Dedifferentiated amniotic fluid mesenchymal stem cell (primary cell): Measurements from ENCODE around the gene ADORA2A.

Source experiments
- DNase-seq: peaks from one replicate; pipeline ENCODE4 v3.0.0-alpha.2; 2016; ENCODE audit errors: extremely low spot score

The ADORA2A gene

DNA sequence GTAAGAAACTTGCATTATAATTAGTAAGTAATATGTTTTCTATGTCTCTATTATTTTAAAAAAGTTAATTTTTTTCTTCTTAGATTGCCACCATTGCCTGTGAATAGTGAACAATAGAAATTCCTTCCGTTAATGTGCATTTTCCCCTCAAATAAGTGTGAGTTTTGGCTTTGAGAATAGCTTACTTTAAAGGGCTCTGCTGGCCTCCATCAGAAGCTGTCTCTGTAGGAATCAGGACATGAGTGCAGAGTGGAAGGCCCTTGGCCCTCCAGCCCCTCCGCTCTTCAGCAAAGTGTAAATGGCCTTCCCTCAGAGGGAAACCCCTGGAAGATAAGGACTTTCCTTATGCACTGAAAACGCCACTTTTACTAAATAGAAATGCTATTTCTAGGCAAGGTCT lies 24.1 kb upstream of the ADORA2A start:
- DNase-seq: no peak

DNA sequence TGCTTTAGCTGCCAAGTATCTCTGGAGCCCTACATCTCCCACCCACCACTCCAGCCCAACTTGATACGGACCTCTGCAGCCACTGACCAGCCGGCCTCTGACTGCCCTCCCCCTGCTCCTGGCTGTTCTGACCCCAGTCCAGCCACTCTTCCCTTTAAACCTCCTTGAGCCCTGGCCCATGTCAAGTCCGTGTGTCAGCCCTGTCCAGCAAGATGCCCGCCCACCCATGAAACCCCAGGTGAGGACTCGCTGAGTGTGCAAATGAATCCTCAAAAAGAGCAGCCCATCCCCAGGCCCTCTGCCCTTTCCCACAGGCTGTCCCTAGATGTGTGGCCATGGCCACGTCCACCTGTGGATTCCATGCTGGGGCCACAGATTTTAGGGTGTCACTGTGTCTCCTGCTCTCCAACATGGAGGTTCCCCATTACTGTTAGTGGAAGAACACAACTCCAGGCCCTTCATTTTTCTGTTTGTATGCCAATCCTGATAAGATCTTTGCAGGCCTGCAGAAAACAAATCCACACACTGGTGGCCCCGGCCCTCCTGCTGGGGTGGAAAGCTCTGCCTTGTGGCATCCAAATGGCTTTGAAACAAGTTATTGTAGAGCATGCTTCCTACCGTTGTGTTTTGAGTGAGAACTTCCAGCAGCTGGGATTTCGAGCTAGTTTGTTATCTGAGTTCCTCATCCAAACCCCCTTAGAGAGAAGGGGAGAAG lies 22.7 kb upstream of the ADORA2A start:
- DNase-seq: no peak

DNA sequence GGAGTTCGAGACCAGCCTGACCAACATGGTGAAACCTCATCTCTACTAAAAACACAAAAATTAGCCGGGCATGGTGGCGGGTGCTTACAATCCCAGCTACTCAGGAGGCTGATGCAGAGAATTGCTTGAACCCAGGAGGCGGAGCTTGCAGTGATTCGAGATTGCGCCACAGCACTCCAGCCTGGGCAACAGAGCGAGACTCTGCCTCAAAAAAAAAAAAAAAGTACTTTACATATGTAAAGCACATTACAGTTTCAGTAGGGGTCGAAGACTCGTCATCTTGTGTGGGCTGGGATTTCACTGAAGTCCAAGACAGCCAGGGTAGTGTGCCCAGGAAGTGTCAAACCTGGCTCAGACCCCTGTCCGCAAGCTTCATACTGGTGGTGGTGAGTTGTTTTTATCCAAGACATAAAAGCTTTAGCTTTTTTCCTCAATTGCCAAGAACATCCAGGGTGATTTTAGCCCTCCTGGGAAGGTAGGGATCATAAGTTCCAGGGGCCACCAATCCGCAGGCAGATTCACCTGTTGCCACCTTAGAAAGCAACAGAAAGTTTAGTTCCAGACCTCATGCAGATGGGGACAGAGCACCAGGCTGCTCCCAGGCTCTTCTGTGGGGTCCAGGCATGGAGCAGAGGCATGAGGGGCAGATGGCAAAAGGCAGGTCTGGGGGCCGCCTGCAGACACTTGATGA lies 21.6 kb upstream of the ADORA2A start:
- no peak for DNase-seq

DNA sequence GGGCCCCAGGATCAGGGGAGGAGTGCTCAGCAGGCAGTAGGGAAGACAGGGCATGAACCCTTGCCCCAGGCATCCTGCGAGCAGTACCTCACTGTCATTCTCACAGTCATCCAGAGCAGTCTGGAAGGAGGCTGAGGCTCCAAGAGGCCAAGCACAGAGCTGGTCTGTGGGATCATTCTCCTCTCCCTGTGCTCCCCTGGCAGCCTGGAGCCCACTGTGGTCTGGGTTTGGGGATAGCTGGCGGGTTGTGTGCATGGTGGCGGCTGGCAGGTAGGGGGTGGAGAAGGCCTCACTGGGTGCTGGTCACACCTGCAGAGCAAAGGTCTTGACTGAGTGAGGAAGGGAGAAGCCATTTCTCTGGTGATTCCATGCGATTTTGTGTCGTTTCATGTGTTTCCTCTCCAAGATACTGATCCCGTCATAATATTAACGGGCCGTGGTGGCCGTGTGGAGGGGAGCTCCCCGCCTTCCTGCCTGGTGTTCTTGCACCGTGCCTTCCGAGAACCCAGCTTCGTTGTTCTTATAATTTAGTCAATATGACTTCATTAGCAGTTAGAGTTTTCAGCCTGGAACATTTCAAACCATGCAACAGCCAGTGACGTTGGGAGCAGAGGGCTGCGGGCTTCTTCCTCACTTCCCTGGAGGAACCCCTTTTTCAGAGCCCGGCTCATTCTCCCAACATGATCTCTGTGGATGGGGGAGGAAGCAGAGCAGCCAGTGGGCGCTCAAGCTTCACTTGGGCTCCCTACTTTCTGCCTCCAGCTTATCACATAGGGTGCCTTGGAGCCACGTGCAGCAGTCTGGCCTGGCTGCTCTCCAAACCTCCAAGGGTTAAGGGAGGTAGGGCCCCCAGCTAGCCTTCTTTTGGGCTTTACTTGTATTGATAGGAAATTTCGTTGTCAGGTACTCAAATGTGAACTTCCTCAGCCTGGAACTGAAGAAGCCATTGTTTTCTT lies 20.8 kb upstream of the ADORA2A start:
- DNase-seq: no peak

DNA sequence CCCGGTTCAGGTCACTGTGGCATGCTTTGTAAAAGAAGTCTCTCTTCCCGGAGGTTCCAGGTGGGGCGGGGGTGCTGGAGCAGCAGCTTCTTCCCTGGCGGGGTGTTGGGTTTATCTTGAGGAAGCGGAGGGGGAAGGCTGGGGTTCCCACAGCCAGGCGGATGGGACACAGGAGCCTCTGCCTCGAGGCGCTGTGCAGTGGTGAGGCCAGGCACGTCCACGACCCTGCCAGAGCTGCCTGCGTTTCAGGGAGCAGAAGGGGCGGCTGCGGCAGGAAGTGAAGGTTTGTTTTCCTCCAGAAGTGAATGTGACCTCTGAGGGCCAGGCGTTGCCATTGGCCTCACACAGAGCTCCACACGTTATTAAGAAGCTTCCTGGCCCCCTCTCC lies 20.1 kb upstream of the ADORA2A start:
- no peak for DNase-seq

DNA sequence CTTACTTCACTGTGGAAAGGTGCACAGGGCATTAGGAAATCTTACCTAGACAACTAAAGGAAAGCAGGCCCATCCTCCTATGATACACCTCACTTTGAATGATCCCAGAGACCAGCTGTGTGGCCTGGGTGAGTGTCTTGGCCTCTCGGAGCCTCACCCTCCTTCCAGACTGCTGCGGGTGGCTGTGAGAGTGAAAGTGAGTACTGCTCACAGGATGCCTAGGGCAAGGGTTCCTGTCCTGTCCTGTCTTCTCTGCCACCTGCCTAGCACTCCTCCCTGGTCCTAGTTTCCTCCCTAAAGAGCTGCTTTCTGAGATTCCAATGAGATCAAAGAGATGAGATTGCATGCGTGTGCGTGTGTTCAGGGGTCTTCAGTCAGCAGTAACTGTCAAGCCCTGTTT lies 19.5 kb upstream of the ADORA2A start:
- no peak for DNase-seq

DNA sequence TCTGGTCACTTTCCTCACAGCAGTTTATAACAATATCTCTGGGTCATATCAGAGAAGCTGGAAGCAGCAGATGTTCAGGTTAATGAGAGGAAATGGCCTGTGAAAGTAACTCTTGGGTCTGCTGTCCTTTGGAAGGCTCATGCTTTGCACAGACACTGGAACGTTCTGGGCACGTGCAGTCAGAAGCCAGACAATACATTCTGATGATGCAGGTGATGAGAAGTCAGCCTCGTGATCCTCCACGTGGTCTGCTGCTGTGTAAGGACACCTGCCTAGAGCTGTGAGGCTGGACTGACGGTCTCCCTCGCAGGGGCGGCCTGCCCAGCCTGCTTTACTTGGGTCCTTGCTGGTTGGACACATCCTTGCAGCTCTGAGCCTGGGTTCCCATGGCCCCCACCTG lies 18.8 kb upstream of the ADORA2A start:
- DNase-seq: no peak

DNA sequence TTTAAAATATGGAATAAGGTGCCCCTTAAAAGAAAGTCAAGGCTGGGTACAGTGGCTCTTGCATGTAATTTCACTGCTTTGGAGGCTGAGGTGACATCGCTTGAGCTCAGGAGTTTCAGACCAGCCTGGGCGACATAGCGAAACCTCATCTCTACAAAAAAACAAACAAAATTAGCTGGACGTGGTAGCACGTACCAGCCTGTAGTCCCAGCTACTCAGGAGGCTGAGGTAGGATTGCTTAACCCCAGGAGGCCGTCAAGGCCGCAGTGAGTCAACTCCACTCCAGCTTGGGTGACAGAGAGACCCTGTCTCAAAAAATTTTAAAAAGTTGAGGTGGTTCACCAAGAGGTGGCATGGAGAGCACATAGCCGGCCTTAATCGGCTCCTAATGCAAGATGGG lies 17.7 kb upstream of the ADORA2A start:
- DNase-seq: no peak

DNA sequence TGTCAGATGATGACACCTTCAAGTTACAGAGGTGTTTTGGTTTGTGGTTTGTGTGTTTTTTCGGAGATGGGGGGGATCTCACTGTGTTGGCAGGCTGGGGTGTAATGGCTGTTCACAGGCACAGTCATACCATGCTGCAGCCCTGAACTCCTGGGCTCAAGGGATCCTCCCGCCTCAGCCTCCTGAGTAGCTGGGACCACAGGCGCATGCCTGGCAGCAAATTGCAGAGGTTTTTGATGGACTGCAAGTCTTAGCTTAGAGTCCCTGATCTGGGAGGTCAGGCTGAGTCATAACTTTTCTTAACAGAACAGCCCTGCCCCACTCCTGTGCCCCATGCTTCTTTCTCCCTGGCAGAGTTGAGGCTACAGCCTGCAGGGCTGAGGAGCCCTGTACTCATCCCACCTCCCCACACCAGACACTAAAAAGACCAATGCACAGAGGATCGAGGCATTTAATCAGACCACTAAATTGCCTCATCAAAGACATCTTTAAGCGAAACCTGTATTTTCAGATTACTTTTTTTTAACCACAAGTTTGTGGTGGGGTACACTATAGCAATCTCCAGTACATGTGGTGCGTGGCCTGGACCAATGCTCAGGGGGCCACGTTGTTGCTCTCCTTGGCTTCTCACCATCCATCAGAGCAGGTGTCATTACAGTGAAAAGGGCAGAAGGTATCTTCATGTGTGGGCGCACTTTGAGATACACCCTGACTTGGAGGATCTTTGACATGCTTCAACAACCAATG lies 17.1 kb upstream of the ADORA2A start:
- no peak for DNase-seq

DNA sequence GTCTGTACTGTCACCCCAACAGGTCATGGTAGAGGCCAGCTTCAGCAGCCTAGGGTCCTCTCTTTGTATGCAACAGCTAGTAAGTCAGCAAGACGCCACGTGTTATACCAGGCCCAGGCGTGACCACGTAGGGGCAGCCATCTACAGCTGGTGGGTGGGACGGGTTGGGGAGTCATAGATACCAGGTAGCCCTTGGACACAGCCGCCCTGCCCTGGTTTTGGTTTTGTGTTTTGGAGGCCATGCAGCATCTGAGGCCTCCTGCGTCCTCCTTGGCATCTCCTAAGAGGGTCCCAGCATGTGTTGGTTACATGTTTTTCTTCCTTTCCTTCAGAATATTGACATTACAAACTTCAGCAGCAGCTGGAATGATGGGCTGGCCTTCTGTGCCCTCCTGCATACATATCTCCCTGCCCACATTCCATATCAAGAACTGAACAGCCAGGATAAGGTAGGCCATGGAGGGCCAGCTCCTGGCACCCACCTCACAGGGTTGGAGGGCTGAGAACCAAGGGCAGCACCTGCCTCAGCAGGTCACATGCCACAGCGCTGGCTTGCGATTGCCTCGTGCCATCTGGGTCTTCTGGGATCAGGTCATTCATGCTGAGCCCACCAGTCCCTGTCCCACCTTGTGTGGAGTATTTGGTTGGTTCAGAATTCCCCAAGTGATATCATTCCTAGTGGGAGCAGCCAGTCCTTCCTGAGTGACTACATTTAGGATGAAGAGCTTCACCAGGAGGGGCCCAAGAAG lies 16.0 kb upstream of the ADORA2A start:
- no peak for DNase-seq

DNA sequence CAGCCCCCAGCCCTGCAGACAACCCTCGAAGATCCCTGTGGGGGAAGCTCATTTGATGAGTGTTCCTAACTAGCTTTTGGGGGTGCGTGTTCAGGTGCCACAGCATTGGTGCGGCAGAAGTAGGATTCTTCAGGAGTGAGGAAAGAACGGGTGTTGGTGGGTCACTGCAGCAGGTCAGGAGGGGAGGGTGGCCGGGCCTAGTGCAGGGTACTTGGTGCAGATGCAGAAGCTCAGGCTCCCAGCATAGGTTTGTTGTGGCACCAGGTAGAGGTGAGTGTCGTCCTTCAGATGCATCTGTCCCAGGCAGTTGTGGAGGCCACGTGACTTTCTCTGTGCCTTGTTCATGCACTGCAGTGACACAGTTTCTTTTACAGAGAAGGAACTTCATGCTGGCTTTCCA lies 15.1 kb upstream of the ADORA2A start:
- DNase-seq: no peak

DNA sequence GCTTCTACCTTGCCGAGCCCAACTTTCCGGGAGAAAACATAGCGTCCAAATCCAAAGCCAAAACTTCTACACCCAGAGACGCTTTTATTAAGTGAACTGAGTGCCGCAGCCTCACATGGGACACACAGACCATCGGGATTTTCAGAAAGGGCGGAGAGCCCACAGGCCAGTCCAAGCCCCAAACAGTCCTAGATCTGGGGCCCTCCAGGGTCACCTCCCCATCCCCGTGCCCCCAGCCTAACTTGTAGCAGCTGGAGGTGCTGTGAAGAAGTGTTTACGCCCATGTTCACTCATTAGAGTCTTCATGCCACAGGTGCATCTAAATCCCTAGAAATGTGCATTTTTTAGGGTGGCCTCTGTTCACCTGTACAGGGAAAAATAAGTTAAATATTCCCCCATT lies 14.1 kb upstream of the ADORA2A start:
- no peak for DNase-seq

DNA sequence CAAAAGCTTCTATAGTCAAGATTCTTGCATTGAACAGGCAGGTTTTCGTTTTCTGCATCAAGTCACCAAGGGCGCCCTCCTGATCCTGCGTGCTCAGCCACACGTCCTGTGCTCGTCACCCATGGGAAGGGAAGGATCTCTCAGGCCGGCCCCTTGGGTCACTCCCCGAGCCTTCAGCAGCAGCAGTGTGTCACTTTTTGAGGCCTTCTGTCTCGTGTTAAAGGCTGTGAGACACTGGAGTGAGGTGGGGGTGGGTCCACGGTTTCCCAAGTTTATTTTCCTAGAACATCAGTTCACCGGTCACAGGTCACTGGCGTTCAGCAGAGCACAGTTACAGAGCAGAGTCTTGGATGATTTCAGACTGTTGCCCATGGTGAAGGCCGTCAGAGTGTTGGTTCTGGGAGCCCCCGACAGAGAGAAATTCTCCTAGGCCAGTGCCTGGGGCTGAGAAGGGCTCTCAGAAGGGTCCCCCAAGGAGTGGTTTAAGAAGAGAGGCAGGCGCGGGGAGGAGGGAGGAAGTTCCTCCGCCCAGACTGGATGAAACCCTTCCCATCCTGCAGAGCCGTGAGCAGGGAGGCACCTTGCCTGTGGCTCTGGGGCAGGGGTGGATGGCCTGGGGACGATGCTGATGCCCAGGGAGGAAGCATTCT lies 13.5 kb upstream of the ADORA2A start:
- no peak for DNase-seq

DNA sequence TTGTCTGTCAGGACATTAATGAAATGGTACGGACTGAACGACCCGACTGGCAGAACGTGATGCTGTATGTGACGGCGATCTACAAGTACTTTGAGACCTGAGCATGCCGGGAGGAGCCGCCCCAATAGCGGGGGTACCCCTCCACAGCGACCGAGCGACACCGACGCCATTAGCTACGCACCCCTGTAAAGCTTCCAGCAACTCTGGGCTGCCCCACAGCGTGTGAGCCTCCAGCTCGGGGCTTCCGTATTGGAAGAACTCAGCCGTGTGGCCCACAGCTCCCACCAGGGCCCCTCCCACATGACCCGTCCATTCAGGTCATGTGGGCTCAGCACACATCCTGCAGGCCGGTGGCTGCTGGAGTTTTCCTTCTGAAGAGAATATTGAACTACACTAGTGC lies 12.9 kb upstream of the ADORA2A start:
- no peak for DNase-seq

DNA sequence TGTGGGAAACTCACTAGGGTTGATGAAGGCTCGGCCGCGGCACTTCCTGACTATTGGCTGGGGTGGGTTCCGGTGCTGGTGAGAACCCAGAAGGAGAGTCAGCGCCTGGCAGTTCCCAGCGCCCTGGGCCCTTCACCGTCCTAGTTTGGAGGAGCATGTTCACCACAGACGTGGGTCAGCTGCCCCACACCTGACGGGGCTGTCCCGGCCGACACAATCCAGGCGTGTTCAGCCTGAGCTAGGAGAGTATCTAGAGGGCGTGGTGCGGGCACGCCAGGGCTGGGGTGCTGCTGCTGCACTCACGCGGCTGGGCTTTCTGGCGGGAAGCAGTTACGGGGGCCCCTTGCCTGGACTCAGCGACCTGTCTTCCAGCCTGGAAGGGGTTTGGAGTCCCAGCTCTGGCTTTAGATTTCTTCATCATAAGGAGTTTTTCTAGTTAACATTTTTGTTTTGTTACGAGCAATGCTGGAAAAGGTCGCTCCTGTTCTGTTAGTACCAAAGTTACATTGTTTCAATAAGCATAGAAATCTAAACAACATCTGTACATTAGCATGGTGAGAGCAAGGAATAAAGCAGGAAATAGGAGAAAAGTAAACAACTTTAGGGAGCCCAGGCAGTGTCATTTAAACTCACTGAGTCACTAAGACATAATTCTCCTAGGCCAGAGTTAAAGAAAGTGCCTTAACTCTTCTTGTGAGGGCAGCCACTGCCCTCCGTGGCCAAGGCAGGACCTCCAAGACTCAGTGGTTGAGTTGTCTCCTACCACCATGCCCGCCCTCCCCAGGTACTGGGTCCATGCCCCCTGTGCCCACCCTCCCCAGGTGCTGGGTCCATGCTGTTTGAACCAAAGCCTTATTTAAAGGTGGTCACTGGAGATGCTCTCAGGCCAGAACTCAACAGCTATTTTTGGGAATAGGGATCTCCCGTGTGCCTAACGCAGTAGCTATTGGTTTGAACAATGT lies 12.1 kb upstream of the ADORA2A start:
- no peak for DNase-seq

DNA sequence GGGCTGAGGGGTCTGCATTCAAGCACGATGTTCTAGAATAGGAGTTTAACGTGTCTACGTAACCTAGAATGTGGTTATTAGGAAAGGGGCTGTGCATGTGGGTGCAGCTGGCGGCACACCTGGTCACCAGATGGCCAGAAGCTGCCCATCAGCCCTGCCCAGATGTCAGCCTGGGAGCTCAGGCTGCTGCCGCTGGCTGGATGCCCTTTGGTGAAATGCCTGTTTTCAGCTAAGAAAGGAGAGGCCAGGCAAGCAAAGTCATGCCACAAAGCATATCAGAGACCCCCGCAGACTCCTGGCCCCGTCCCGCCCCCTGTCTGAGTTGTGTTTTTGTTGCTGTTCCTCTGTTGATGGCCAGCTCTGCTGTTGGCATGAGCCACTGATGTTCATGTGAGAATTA lies 11.3 kb upstream of the ADORA2A start:
- DNase-seq: no peak

DNA sequence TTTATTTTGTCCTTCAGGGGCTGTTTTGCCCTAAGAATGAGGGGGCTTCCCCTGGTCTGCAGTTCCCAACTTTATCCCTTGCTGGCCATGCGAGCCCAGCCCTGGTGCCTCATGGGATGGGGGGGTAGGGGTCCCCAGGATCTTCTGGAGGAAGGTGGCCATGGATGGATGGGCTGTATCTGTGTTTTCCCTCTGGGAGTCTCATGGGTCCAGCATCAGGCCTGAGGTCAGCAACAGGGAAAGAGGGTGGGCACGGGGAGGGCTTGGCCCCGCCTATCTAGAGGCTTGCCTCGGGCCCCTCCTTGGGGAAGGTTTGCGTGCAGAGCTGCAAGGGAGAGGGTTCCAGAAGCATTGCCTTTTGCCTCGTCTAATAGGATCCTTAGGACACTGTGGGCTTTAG lies 10.8 kb upstream of the ADORA2A start:
- no peak for DNase-seq

DNA sequence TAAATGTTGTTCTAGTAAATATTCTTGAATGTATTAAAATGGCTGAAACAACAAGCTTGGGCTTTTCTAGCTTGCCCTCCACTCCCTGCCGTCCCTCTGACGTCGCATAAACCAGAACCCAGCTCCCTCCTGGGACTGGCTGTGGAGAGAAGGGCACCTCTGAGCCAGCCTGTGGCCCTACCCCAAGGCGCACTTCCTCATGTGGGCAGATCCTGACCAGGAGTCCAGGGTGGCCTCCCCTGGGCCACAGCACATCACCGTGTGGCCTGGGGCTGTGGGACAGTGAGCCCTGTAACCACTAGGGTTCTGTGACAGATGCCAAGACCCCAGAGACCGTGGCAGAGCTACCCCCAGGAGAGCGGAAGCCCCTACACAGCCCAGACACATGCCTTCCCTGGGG lies 10.2 kb upstream of the ADORA2A start:
- no peak for DNase-seq

DNA sequence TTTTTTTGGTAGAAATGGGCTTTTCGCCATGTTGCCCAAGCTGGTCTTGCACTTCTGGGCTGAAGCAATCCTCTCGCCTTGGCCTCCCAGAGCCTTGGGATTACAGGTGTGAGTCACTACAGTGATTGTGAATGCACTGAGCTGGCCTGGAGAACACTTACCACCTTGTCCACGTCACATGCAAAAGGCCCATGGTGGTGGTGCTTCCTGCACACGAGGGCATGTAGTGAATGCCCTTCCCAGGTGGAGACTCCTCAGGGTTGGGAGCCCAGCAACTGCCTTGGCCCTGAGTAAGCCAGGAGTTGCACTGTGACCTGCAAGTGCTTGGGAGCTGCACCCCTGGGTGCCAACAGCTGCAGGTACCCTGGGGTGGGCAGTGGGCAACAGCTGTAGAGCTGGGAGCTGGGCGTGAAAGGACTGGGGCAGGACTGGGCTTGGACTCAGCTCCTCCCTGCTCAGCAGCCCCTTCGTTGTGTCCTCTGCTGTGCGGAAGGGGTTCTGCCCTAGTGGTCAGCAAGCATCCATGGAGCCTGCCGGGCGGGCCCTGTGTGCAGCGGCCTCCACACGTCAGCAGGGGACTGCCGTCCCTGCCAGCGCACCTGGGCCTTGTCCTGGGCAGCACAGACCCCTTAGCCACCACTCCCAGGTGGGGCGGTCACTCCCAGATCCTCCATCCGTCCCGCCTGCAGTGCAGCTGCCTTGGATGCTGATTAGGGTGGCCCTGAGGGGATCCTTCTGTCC lies 9.3 kb upstream of the ADORA2A start:
- DNase-seq: no peak
